ENCODE results near the gene SLC22A4.

The SLC22A4 gene

GRCh38 chr5:132380741-132381140 is 86.5 kb downstream of the SLC22A4 start:
- Histone ChIP-seq H3K27me3 (ENCODE audit: insufficient read depth, poor library complexity, severe bottlenecking) (no peaks in the 10 kb centered on the region), H3K4me3 (ENCODE audit: severe bottlenecking) (no peak overlapping the region), H3K9me3 (ENCODE audit: severe bottlenecking) (no peaks in the 10 kb centered on the region), H3K27ac (ENCODE audit: poor library complexity, severe bottlenecking) (peak overlapping the region; percentile 30), H3K4me1 (ENCODE audit: insufficient read depth, poor library complexity, severe bottlenecking) (peaks cover 15% of the 10 kb centered on the region), H3K36me3 (ENCODE audit: low read depth) (peaks cover 27% of the 10 kb centered on the region)
- no peak for ATAC-seq (ENCODE audit: low read depth)
- DNase-seq (ENCODE audit: low spot score): no peak
- no peak for TF ChIP-seq CTCF (IDR thresholded peaks at IDR 0.05; ENCODE audit: poor library complexity, severe bottlenecking)

- Histone ChIP-seq H3K27me3 (ENCODE audit: insufficient read depth, poor library complexity, severe bottlenecking) (no peaks in the 10 kb centered on the region), H3K27ac (ENCODE audit: poor library complexity, severe bottlenecking) (peak overlapping the region; percentile 30), H3K4me1 (ENCODE audit: insufficient read depth, poor library complexity, severe bottlenecking) (peaks cover 15% of the 10 kb centered on the region), H3K9me3 (ENCODE audit: severe bottlenecking) (no peaks in the 10 kb centered on the region), H3K36me3 (ENCODE audit: low read depth) (peaks cover 27% of the 10 kb centered on the region), H3K4me3 (ENCODE audit: severe bottlenecking) (no peak overlapping the region)
- no peak for DNase-seq (ENCODE audit: low spot score)
- ATAC-seq (ENCODE audit: low read depth): no peak; the same call in 2 of the 3 replicates
- TF ChIP-seq CTCF (IDR thresholded peaks at IDR 0.05; ENCODE audit: poor library complexity, severe bottlenecking): no peak
Measured at GRCh38 chr5:132381614-132382013, 87.4 kb downstream of the SLC22A4 start.

- Histone ChIP-seq H3K36me3 (ENCODE audit: low read depth) (peaks cover 23% of the 10 kb centered on the region), H3K9me3 (ENCODE audit: severe bottlenecking) (no peaks in the 10 kb centered on the region), H3K27me3 (ENCODE audit: insufficient read depth, poor library complexity, severe bottlenecking) (no peaks in the 10 kb centered on the region), H3K27ac (ENCODE audit: poor library complexity, severe bottlenecking) (no peak overlapping the region), H3K4me1 (ENCODE audit: insufficient read depth, poor library complexity, severe bottlenecking) (peaks cover 27% of the 10 kb centered on the region), H3K4me3 (ENCODE audit: severe bottlenecking) (no peak overlapping the region)
- ATAC-seq (ENCODE audit: low read depth): no peak
- no peak for TF ChIP-seq CTCF (IDR thresholded peaks at IDR 0.05; ENCODE audit: poor library complexity, severe bottlenecking)
- no peak for DNase-seq (ENCODE audit: low spot score)
Measured at GRCh38 chr5:132383261-132383660, 89.1 kb downstream of the SLC22A4 start.

GRCh38 chr5:132383984-132384383 is 89.8 kb downstream of the SLC22A4 start:
- Histone ChIP-seq H3K36me3 (ENCODE audit: low read depth) (peaks cover 20% of the 10 kb centered on the region), H3K4me3 (ENCODE audit: severe bottlenecking) (no peak overlapping the region), H3K9me3 (ENCODE audit: severe bottlenecking) (no peaks in the 10 kb centered on the region), H3K27me3 (ENCODE audit: insufficient read depth, poor library complexity, severe bottlenecking) (no peaks in the 10 kb centered on the region), H3K27ac (ENCODE audit: poor library complexity, severe bottlenecking) (no peak overlapping the region), H3K4me1 (ENCODE audit: insufficient read depth, poor library complexity, severe bottlenecking) (peaks cover 32% of the 10 kb centered on the region)
- DNase-seq (ENCODE audit: low spot score) (no peak), ATAC-seq (ENCODE audit: low read depth) (no peak)
- no peak for TF ChIP-seq CTCF (IDR thresholded peaks at IDR 0.05; ENCODE audit: poor library complexity, severe bottlenecking)

GRCh38 chr5:132384506-132385050 is 90.4 kb downstream of the SLC22A4 start:
- H3K27ac ChIP-seq (ENCODE audit: poor library complexity, severe bottlenecking): no peak overlapping the region
- peaks cover 37% of the 10 kb centered on the region for H3K4me1 ChIP-seq (ENCODE audit: insufficient read depth, poor library complexity, severe bottlenecking)
- ATAC-seq (ENCODE audit: low read depth) (no peak), DNase-seq (ENCODE audit: low spot score) (no peak)
- TF ChIP-seq CTCF (IDR thresholded peaks at IDR 0.05; ENCODE audit: poor library complexity, severe bottlenecking): no peak
- H3K9me3 ChIP-seq (ENCODE audit: severe bottlenecking): no peaks in the 10 kb centered on the region
- peaks cover 20% of the 10 kb centered on the region for H3K36me3 ChIP-seq (ENCODE audit: low read depth)
- H3K27me3 ChIP-seq (ENCODE audit: insufficient read depth, poor library complexity, severe bottlenecking): no peaks in the 10 kb centered on the region
- H3K4me3 ChIP-seq (ENCODE audit: severe bottlenecking): no peak overlapping the region

Measured in RWPE2 (cell line).